ENCODE results near the gene IER3.
A peak's percentile ranks its signal among the peaks of the same experiment; 100 is the strongest.

Gene IER3

GRCh38 chr6:30743099-30744053, 971 bp downstream of the IER3 start:
- H3K27ac ChIP-seq (ENCODE audit: low read depth, low read length), result peak overlapping the region; percentile 90
- peaks cover 27% of the 10 kb centered on the region for H3K36me3 ChIP-seq (ENCODE audit: control insufficient read depth, insufficient read depth, low read length)
- H3K4me3 ChIP-seq (ENCODE audit: low read depth, low read length), result peak overlapping the region; percentile 74
- H3K9ac ChIP-seq (ENCODE audit: low read depth, low read length), result peak overlapping the region; percentile 52
- H3K9me3 ChIP-seq (ENCODE audit: control insufficient read depth, insufficient read depth, low read length), result no peaks in the 10 kb centered on the region
- H3K4me1 ChIP-seq (ENCODE audit: control insufficient read depth, insufficient read depth, low read length), result peaks cover 6% of the 10 kb centered on the region; the same call in 1 of the 2 replicates
- peaks cover 3% of the 10 kb centered on the region; the same call in 1 of the 2 replicates for H3K27me3 ChIP-seq (ENCODE audit: control insufficient read depth, insufficient read depth, low read length)

DNA sequence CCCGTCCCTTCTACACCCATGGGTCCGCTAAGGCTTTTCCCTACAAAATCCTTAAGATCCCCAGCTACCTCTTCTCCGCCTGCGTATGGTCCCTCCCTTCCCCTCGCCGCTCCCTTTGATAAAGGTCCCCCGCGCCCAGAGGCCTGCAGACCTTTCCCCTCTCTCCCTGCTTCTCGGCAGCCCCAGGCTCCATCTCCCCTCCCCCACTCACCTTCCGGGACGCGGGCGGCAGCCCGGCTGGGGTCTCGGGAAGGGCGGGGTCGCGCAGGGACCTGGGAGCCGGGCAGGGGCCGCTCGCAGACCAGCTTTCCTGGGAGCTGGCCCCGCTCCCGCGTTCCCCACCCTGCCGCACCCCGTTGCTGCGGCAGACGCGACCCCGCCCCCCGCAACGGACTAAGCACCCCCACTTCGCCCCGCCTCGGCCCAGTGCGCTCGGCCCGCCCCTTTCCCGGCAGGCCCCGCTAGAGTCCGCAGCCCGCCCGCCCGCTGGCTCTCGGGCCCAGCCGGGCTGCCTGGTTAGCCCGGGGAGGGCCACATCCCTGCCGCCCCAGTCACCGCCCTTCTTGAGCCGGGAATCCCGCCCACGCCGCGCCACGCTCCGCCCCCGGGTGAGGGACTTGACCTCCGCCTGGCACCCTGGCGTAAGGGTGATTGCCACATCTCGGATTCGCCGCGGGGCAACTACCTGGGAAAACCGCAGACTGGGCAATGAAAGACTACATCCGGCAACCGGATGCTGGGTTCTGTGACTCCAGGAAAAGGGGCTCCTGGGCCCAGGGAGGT, 1.8 kb downstream of the IER3 start, which contains the start of gene FLOT1:
Gene FLOT1, minus strand, starts transcription at position 372 of the 783 bp plus-strand sequence. CDS start 498 bp downstream, outside the sequence.
- Histone ChIP-seq H3K4me3 (ENCODE audit: low read depth, low read length) (peak within 1 kb of the TSS; percentile 74), H3K27me3 (ENCODE audit: control insufficient read depth, insufficient read depth, low read length) (peaks cover 3% of the 10 kb centered on the region; the same call in 1 of the 2 replicates), H3K9ac (ENCODE audit: low read depth, low read length) (peak within 1 kb of the TSS; percentile 52), H3K4me1 (ENCODE audit: control insufficient read depth, insufficient read depth, low read length) (peaks cover 6% of the 10 kb centered on the region; the same call in 1 of the 2 replicates), H3K9me3 (ENCODE audit: control insufficient read depth, insufficient read depth, low read length) (no peaks in the 10 kb centered on the region), H3K36me3 (ENCODE audit: control insufficient read depth, insufficient read depth, low read length) (peaks cover 36% of the 10 kb centered on the region), H3K27ac (ENCODE audit: low read depth, low read length) (peak within 1 kb of the TSS; percentile 90)

DNA sequence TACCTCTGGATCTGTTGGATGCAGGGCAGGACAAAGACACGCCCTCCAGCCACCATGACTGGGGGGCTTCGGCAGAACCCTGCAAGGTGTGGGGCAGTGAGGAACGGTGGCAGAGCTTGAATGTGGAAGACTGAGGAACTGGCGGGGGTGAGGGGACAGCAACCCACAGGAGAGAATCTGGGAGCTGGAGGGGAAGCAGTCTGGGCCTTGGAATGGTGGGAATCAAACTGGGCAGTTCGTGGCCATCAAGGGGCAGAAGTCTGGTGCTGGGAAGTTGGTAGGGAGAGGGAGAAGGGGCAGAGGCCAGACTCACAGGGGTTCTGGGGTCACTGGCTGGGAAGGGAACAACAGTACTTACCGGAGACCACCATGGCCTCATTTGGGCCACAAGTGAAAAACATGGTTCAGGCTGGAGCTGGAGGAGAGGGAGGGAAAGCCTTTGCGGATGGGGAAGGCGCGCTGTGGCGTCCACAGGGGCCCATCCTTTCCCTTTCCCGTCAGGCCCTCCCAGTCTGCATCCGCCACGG, 2.5 kb downstream of the IER3 start:
- Histone ChIP-seq H3K9ac (ENCODE audit: low read depth, low read length) (peak overlapping the region; percentile 21), H3K36me3 (ENCODE audit: control insufficient read depth, insufficient read depth, low read length) (peaks cover 42% of the 10 kb centered on the region), H3K9me3 (ENCODE audit: control insufficient read depth, insufficient read depth, low read length) (no peaks in the 10 kb centered on the region), H3K4me1 (ENCODE audit: control insufficient read depth, insufficient read depth, low read length) (peaks cover 6% of the 10 kb centered on the region; the same call in 1 of the 2 replicates), H3K4me3 (ENCODE audit: low read depth, low read length) (peak overlapping the region; percentile 74), H3K27me3 (ENCODE audit: control insufficient read depth, insufficient read depth, low read length) (peaks cover 3% of the 10 kb centered on the region; the same call in 1 of the 2 replicates), H3K27ac (ENCODE audit: low read depth, low read length) (peak overlapping the region; percentile 90)

DNA sequence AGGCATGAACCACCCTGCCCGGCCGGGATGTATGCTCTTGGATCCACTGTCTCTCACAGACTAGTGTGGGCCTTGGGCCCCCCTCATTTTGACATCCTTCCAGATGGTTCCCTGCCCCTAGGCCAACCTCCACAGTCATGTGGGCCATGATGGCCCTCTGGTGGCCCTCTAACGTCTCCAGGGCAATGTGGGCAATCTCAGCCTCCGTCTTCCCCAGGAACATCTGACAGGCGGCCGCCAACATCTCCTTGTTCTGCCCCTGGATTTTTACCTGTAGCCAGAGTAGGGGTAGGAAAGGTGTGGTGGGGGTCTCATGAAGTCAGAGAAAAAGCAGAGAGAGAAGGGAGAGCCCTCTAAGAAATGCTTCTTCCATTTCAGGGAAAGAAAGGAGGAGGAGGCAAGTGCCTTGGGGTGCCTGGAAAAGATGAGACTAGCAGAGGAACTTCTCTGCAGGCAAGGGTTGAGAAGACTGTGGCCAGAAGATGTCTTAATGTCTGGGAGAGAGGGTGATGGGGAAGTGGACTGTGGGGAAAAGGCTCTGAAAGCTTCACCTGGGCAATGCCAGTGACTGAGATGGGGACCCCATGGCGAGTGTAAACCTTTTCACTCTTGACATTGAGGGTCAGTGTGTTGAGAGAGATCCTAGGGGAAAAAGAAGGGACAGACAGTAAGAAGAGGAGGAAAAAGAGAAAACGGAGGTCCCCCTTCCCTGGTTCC, 3.1 kb downstream of the IER3 start:
- peak overlapping the region; percentile 90 for H3K27ac ChIP-seq (ENCODE audit: low read depth, low read length)
- peaks cover 6% of the 10 kb centered on the region; the same call in 1 of the 2 replicates for H3K4me1 ChIP-seq (ENCODE audit: control insufficient read depth, insufficient read depth, low read length)
- peaks cover 45% of the 10 kb centered on the region for H3K36me3 ChIP-seq (ENCODE audit: control insufficient read depth, insufficient read depth, low read length)

DNA sequence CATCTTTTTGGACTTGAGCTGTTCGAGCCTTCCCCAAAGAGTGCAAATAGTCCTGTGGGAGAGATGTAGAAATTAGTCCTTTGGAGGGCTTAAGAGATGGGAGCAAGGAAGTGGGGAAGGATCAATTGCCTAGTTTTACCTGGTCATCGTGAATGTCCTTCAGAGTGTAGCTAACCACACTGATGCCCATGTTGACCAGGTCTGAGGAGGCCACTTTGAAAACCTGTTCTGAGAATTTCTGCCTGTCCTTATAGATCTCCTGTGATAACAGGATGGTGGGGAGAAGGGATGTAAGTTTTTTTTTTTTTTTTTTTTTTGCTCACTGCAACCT, 3.8 kb downstream of the IER3 start:
- Histone ChIP-seq H3K27me3 (ENCODE audit: control insufficient read depth, insufficient read depth, low read length) (peaks cover 3% of the 10 kb centered on the region; the same call in 1 of the 2 replicates), H3K27ac (ENCODE audit: low read depth, low read length) (no peak overlapping the region), H3K4me3 (ENCODE audit: low read depth, low read length) (no peak overlapping the region), H3K4me1 (ENCODE audit: control insufficient read depth, insufficient read depth, low read length) (peaks cover 6% of the 10 kb centered on the region; the same call in 1 of the 2 replicates), H3K9me3 (ENCODE audit: control insufficient read depth, insufficient read depth, low read length) (no peaks in the 10 kb centered on the region), H3K36me3 (ENCODE audit: control insufficient read depth, insufficient read depth, low read length) (peaks cover 52% of the 10 kb centered on the region), H3K9ac (ENCODE audit: low read depth, low read length) (no peak overlapping the region)

More for the DNA sequence above, 3.1 kb downstream of the IER3 start:
- H3K27me3 ChIP-seq (ENCODE audit: control insufficient read depth, insufficient read depth, low read length), result peaks cover 3% of the 10 kb centered on the region; the same call in 1 of the 2 replicates
- H3K4me3 ChIP-seq (ENCODE audit: low read depth, low read length), result peak overlapping the region; percentile 74
- H3K9me3 ChIP-seq (ENCODE audit: control insufficient read depth, insufficient read depth, low read length), result no peaks in the 10 kb centered on the region
- no peak overlapping the region for H3K9ac ChIP-seq (ENCODE audit: low read depth, low read length)

GRCh38 chr6:30738532-30738931, 5.8 kb downstream of the IER3 start:
- no peak overlapping the region for H3K4me3 ChIP-seq (ENCODE audit: low read depth, low read length)
- no peaks in the 10 kb centered on the region for H3K9me3 ChIP-seq (ENCODE audit: control insufficient read depth, insufficient read depth, low read length)
- no peak overlapping the region for H3K27ac ChIP-seq (ENCODE audit: low read depth, low read length)
- peaks cover 69% of the 10 kb centered on the region for H3K36me3 ChIP-seq (ENCODE audit: control insufficient read depth, insufficient read depth, low read length)
- peaks cover 6% of the 10 kb centered on the region; the same call in 1 of the 2 replicates for H3K4me1 ChIP-seq (ENCODE audit: control insufficient read depth, insufficient read depth, low read length)
- H3K27me3 ChIP-seq (ENCODE audit: control insufficient read depth, insufficient read depth, low read length), result no peaks in the 10 kb centered on the region
- no peak overlapping the region for H3K9ac ChIP-seq (ENCODE audit: low read depth, low read length)

- Histone ChIP-seq H3K4me1 (ENCODE audit: control insufficient read depth, insufficient read depth, low read length) (no peaks in the 10 kb centered on the region), H3K9ac (ENCODE audit: low read depth, low read length) (no peak overlapping the region), H3K9me3 (ENCODE audit: control insufficient read depth, insufficient read depth, low read length) (no peaks in the 10 kb centered on the region), H3K36me3 (ENCODE audit: control insufficient read depth, insufficient read depth, low read length) (peaks cover 82% of the 10 kb centered on the region), H3K4me3 (ENCODE audit: low read depth, low read length) (no peak overlapping the region), H3K27ac (ENCODE audit: low read depth, low read length) (no peak overlapping the region), H3K27me3 (ENCODE audit: control insufficient read depth, insufficient read depth, low read length) (no peaks in the 10 kb centered on the region)
Measured at GRCh38 chr6:30735668-30736314, 8.6 kb downstream of the IER3 start.

DNA sequence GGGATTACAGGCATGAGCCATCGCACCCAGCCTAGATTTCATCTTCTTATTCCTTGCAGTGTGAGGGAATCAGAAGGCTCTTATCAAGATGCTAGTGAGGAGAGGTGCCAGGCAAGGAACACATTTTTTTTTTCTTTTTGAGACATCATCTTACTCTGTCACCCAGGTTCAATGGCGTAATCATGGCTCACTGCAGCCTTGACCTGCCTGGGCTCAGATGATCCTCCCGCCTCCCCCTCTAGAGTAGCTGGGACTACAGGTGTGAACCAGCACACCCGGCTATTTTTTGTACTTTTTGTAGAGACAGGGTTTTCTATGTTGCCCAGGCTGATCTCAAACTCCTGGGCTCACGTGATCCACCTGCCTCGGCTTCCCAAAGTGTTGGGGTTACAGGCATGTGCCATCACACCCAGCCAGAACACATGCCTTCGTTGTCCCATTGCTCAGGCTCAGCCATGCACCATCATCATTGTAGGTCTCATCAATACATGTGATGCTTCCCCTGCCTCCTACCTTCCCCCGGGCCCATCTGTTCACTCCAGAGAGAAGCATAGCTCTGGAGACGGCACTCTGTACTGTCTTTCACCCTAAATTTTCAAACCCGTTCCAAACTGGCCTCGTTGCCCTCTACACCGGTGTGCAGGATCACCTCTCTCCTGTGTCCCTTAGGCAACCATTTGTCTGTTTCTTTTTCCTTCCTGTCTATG, 12.0 kb downstream of the IER3 start:
- Histone ChIP-seq H3K36me3 (ENCODE audit: control insufficient read depth, insufficient read depth, low read length) (peaks cover 79% of the 10 kb centered on the region), H3K4me1 (ENCODE audit: control insufficient read depth, insufficient read depth, low read length) (peaks cover 2% of the 10 kb centered on the region; the same call in 1 of the 2 replicates), H3K9me3 (ENCODE audit: control insufficient read depth, insufficient read depth, low read length) (no peaks in the 10 kb centered on the region), H3K27me3 (ENCODE audit: control insufficient read depth, insufficient read depth, low read length) (no peaks in the 10 kb centered on the region), H3K4me3 (ENCODE audit: low read depth, low read length) (no peak overlapping the region), H3K9ac (ENCODE audit: low read depth, low read length) (no peak overlapping the region), H3K27ac (ENCODE audit: low read depth, low read length) (no peak overlapping the region)

DNA sequence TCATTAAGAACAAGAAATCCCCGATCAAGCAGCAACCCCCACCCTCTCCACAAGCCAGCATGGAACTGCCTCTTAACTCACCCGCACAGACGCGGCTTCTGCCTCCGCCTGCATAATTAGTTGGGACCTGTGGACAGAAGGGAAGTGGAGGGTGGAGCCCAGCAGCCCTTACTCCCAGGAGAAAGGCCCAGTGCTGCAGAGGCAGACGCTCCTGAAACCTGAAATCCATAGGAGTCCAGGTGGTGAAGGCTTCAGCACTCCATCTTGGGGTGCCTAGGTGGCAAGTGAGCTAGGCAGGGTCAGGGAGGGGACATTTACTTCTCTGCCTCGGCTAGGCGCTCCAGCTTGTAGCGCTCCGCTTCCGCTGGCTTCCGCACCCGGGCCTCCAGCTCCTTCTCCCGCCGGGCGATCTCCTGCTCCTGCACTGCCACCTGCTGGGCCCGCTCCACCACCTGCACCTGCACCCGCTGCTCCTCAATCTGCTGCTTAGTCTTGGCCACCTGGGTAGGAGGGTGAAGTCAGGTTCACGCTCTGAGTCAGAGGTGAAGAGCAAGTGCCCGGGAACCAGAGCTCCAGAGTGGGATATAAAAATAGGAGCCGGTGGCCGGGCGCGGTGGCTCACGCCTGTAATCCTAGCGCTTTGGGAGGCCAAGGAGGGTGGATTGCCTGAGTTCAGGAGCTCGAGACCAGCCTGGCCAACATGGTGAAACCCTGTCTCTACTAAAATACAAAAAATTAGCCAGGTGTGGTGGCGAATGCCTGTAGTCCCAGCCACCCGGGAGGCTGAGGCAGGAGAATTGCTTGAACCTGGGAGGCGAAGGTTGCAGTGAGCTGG, 13.5 kb downstream of the IER3 start:
- Histone ChIP-seq H3K4me1 (ENCODE audit: control insufficient read depth, insufficient read depth, low read length) (peaks cover 2% of the 10 kb centered on the region; the same call in 1 of the 2 replicates), H3K4me3 (ENCODE audit: low read depth, low read length) (no peak overlapping the region), H3K27ac (ENCODE audit: low read depth, low read length) (peak overlapping the region; percentile 55), H3K9ac (ENCODE audit: low read depth, low read length) (no peak overlapping the region), H3K36me3 (ENCODE audit: control insufficient read depth, insufficient read depth, low read length) (peaks cover 72% of the 10 kb centered on the region), H3K27me3 (ENCODE audit: control insufficient read depth, insufficient read depth, low read length) (no peaks in the 10 kb centered on the region), H3K9me3 (ENCODE audit: control insufficient read depth, insufficient read depth, low read length) (no peaks in the 10 kb centered on the region)
